Upper lobe of right lung (tissue), 1 donor: ENCODE data around the gene PHF13. TPM values are rescaled to one million over a fixed set of nuclear protein-coding genes. Genes with fewer than 3 reads are reported as not detected.

ENCODE experiments used
- ATAC-seq: fragments of 200-7000 bp; cut with Tn5 transposase; one replicate; pipeline ENCODE4 v1.9.1; 2020; ENCODE audit warnings: mild to moderate bottlenecking, moderate library complexity
- DNase-seq: peaks from one replicate; pipeline ENCODE4 v3.0.0-alpha.2; 2020
- H3K27ac ChIP-seq: fragments of 200-600 bp; one replicate; pipeline ENCODE4 v1.8.0; 2022
- H3K27me3 ChIP-seq: fragments of 200-600 bp; one replicate; pipeline ENCODE4 v1.8.0; 2022; ENCODE audit warnings: mild to moderate bottlenecking
- H3K36me3 ChIP-seq: fragments of 200-600 bp; one replicate; pipeline ENCODE4 v1.8.0; 2022
- H3K4me1 ChIP-seq: fragments of 200-600 bp; one replicate; pipeline ENCODE4 v1.8.0; 2022
- H3K4me3 ChIP-seq: fragments of 200-600 bp; one replicate; pipeline ENCODE4 v1.8.0; 2022; ENCODE audit warnings: mild to moderate bottlenecking
- H3K9me3 ChIP-seq: fragments of 200-600 bp; one replicate; pipeline ENCODE4 v1.8.0; 2022
- intact Hi-C: fragments of 100-400 bp; cut with DNase I; formaldehyde crosslinking; loops from one replicate; pipeline ENCODE4 v1.11.0; 2022
- total RNA-seq: library from RNA; stranded (reverse); fragmentation: NEBNext Ultra II Directional; extraction: Animal tissue kit (Norgen Biotek cat#: 25700); gene quantifications from one replicate; pipeline ENCODE4 v1.2.1, GENCODE V29; 2021
- TF ChIP-seq, protein P1 (sequence below): fragments of 200-600 bp; IDR thresholded peaks from one replicate; pipeline ENCODE4 v1.8.0; 2022; ENCODE audit warnings: antibody characterized with exemption
- donor health status: DM: no; HTN: yes; CAD: no; lungs with severe emphysema.

Gene PHF13
- total RNA-seq, 1 donor from 2014 or later: 10.8 TPM

DNA sequence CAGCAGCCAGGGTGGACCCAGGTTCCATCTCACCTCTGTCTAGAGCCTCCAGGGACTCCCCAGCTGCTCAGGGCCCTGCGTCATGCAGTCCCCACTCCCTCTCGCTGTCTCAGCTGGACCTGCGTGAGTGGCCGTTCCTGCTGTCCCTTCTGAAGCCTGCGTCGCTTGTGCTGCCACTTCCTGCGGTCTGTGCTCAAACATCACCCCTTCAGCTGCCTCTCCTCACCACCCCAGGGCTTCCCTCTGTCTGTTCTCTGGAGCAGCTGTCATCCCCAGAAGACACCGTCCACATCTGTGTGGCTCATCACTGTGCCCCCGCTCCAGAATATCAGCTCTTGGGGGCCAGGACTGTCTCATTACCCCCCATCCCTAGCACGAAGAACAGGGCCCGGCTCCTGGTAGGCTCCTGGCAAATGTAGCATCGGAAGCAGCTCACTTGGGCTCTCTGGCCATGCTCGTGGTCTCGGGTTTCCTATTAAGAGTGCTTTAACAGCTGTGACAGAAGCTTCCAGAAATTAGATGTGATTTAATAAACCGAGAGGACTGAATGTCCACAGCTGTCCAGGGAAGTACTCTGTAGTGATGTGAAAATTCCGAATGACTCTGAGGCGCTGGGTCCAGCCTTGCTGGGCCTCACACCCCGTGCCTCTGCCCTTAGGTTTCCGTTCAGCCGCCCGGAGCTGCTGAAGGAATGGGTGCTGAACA, 14.5 kb downstream of the PHF13 start:
- peaks cover 55% of the 10 kb centered on the region for H3K36me3 ChIP-seq
- ATAC-seq (no peak), DNase-seq (no peak)
- H3K27me3 ChIP-seq: no peaks in the 10 kb centered on the region
- peaks cover 21% of the 10 kb centered on the region for H3K4me1 ChIP-seq
- TF ChIP-seq, protein P1, sequence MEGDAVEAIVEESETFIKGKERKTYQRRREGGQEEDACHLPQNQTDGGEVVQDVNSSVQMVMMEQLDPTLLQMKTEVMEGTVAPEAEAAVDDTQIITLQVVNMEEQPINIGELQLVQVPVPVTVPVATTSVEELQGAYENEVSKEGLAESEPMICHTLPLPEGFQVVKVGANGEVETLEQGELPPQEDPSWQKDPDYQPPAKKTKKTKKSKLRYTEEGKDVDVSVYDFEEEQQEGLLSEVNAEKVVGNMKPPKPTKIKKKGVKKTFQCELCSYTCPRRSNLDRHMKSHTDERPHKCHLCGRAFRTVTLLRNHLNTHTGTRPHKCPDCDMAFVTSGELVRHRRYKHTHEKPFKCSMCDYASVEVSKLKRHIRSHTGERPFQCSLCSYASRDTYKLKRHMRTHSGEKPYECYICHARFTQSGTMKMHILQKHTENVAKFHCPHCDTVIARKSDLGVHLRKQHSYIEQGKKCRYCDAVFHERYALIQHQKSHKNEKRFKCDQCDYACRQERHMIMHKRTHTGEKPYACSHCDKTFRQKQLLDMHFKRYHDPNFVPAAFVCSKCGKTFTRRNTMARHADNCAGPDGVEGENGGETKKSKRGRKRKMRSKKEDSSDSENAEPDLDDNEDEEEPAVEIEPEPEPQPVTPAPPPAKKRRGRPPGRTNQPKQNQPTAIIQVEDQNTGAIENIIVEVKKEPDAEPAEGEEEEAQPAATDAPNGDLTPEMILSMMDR: no peak
- intact Hi-C loops: no loop called here
- no peaks in the 10 kb centered on the region for H3K9me3 ChIP-seq
- H3K27ac ChIP-seq: no peak overlapping the region
- no peak overlapping the region for H3K4me3 ChIP-seq

DNA sequence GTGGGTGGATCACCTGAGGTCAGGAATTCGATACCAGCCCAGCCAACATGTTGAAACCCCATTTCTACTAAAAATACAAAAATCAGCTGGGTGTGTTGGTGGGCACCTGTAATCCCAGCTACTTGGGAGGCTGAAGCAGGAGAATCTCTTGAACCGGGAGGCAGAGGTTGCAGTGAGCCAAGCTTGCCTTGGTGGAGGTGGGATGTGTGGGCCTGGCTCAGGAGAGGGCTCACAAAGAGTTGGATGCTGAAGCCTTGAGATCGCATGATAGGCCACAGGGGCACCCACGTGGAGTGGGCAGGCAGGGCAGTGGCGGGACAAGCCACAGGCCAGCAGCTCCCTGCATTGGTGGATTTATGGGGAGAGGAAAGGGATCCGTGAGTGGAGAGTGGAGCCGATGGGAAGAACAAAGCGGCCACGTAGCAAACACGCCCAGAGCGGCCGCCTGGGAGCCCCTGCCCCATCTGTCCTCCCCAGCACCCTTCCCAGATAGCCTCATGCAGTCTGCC, 15.5 kb downstream of the PHF13 start:
- H3K4me3 ChIP-seq: no peak overlapping the region
- ATAC-seq (no peak), DNase-seq (no peak)
- peaks cover 21% of the 10 kb centered on the region for H3K4me1 ChIP-seq
- H3K27me3 ChIP-seq: no peaks in the 10 kb centered on the region
- TF ChIP-seq, protein P1: no peak
- peaks cover 58% of the 10 kb centered on the region for H3K36me3 ChIP-seq
- H3K27ac ChIP-seq: no peak overlapping the region
- intact Hi-C loops: no loop called here
- no peaks in the 10 kb centered on the region for H3K9me3 ChIP-seq

DNA sequence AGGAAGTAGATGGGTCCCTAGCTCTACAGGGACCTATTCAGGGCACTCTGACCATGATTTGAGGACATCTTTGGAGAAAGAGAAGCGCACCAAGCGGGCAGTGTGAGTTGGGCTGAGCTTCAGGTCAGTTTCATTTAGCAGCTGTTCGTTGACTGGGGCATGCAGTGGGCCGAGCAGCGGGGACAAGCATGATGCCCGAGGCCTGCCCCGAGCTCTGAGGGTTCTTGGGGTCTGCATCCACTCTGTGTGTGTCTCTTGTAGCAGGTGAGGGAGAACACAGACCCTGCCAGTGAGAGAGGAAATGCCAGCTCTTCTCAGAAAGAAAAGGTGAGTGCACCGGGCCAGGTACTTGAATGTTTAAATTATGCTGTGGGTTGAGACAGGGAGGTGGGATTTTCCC, 16.5 kb downstream of the PHF13 start:
- peaks cover 68% of the 10 kb centered on the region for H3K36me3 ChIP-seq

DNA sequence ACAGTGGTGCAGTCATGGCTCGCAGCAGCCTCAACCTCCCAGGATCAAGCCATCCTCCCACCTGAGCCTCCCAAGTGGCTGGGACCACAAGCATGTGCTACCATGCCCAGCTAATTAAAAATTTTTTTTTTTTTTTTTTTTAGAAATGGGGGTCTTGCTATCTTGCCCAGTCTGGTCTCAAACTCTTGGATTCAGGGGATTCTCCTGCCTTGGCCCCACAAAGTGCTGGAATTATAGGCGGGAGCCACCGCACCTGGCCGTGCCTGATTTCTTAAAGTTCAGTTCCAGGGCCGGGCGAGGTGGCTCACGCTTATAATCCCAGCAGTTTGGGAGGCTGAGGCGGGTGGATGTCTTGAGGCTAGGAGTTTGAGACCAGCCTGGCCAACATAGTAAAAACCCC, 17.5 kb downstream of the PHF13 start:
- H3K36me3 ChIP-seq: peaks cover 76% of the 10 kb centered on the region
- no peak for ATAC-seq
- no peaks in the 10 kb centered on the region for H3K27me3 ChIP-seq
- no peak overlapping the region for H3K4me3 ChIP-seq
- no peak for DNase-seq
- no peaks in the 10 kb centered on the region for H3K9me3 ChIP-seq
- peaks cover 13% of the 10 kb centered on the region for H3K4me1 ChIP-seq
- intact Hi-C loops: no loop called here
- TF ChIP-seq, protein P1: no peak
- no peak overlapping the region for H3K27ac ChIP-seq

More for the DNA sequence above, 16.5 kb downstream of the PHF13 start:
- Histone ChIP-seq H3K4me3 (no peak overlapping the region), H3K27ac (no peak overlapping the region), H3K9me3 (no peaks in the 10 kb centered on the region), H3K27me3 (no peaks in the 10 kb centered on the region), H3K4me1 (peaks cover 16% of the 10 kb centered on the region)
- TF ChIP-seq, protein P1: no peak
- intact Hi-C loops: no loop called here
- no peak for DNase-seq
- no peak for ATAC-seq

DNA sequence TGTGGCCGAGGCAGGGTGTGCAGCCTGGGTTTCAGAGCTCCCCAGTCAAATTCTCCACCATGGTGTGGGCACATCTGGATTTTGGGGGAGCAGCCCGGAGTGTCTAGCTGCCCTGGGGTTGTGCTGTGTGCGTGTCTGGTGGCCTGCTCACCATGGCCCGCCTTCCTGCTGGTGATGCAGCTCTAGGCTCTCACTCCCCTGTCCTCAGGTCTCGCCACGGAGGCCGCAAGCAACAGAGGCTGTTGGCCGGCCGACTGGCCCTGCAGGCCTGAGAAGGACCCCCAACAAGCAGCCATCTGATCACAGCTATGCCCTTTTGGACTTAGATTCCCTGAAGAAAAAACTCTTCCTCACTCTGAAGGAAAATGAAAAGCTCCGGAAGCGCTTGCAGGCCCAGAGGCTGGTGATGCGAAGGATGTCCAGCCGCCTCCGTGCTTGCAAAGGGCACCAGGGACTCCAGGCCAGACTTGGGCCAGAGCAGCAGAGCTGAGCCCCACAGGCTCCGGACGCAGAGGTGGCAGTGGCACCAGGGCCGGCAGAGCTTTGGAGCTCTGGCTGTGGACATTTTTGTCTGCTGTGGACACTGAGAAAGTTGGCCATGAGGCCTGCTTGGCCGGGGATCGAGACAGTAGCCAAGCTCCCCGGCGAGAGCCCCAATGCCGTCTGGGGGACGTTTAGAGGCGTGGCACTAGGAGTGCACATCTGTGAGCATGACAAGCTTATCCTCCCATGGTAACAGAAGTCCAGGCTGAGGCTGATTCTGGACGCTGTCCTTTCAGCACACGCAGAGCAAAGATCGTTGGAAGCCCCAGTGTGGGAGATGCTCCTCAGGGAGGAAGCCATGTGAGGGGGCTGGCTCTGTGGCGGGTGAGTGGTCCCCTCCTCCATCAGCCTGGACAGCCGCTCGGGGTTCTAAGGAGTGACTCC, 19.3 kb downstream of the PHF13 start:
- no peak for DNase-seq

More for the DNA sequence above, 19.3 kb downstream of the PHF13 start:
- TF ChIP-seq, protein P1: no peak
- Histone ChIP-seq H3K27ac (no peak overlapping the region), H3K4me1 (no peaks in the 10 kb centered on the region), H3K9me3 (no peaks in the 10 kb centered on the region), H3K4me3 (no peak overlapping the region), H3K27me3 (no peaks in the 10 kb centered on the region), H3K36me3 (peaks cover 93% of the 10 kb centered on the region)
- intact Hi-C loops: no loop called here
- no peak for ATAC-seq
